ENCODE results near the gene SUN1.
"Not testable (repeated sequence)": the region's sequence is repeated elsewhere in the genome, so short reads cannot be mapped to it uniquely, and the experiment has no call there.

Gene SUN1

GRCh38 chr7:922334-923107 is 90.2 kb downstream of the SUN1 start:
- peaks cover 18% of the 10 kb centered on the region for H3K4me1 ChIP-seq (ENCODE audit: control insufficient read depth, insufficient read depth, low read length)
- no peaks in the 10 kb centered on the region for H3K9me3 ChIP-seq (ENCODE audit: control insufficient read depth in 2 of 2, low read length in 2 of 2)
- H3K27ac ChIP-seq (ENCODE audit: low read length): no peak overlapping the region
- H3K27me3 ChIP-seq (ENCODE audit: control insufficient read depth in 1 of 2, insufficient read depth in 2 of 2, low read length in 2 of 2): no peaks in the 10 kb centered on the region
- no peak overlapping the region for H3K9ac ChIP-seq (ENCODE audit: low read length in 2 of 2)
- H3K4me3 ChIP-seq (ENCODE audit: low read length in 2 of 2): no peak overlapping the region
- peaks cover 0 to 4% of the 10 kb centered on the region in 2 donors for H3K36me3 ChIP-seq (ENCODE audit: control insufficient read depth in 2 of 2, insufficient read depth in 2 of 2, low read length in 2 of 2)

- Histone ChIP-seq H3K4me3 (ENCODE audit: low read length in 2 of 2) (no peak overlapping the region), H3K9me3 (ENCODE audit: control insufficient read depth in 2 of 2, low read length in 2 of 2) (no peaks in the 10 kb centered on the region)
These were observed 91.1 kb downstream of the SUN1 start for GRCh38 chr7:923108-924041.

GRCh38 chr7:924042-924441 is 91.8 kb downstream of the SUN1 start:
- H3K4me3 ChIP-seq (ENCODE audit: low read length in 2 of 2); H3K36me3 ChIP-seq (ENCODE audit: control insufficient read depth in 2 of 2, insufficient read depth in 2 of 2, low read length in 2 of 2); H3K9ac ChIP-seq (ENCODE audit: low read length in 2 of 2); H3K9me3 ChIP-seq (ENCODE audit: control insufficient read depth in 2 of 2, low read length in 2 of 2); H3K27me3 ChIP-seq (ENCODE audit: control insufficient read depth in 1 of 2, insufficient read depth in 2 of 2, low read length in 2 of 2); H3K27ac ChIP-seq (ENCODE audit: low read length): not testable (repeated sequence)
- peaks cover 26% of the 10 kb centered on the region for H3K4me1 ChIP-seq (ENCODE audit: control insufficient read depth, insufficient read depth, low read length)

More at GRCh38 chr7:923108-924041, 91.1 kb downstream of the SUN1 start:
- Histone ChIP-seq H3K27ac (ENCODE audit: low read length) (no peak overlapping the region), H3K9ac (ENCODE audit: low read length in 2 of 2) (no peak overlapping the region), H3K4me1 (ENCODE audit: control insufficient read depth, insufficient read depth, low read length) (peaks cover 20% of the 10 kb centered on the region), H3K36me3 (ENCODE audit: control insufficient read depth in 2 of 2, insufficient read depth in 2 of 2, low read length in 2 of 2) (peaks cover 0 to 4% of the 10 kb centered on the region in 2 donors), H3K27me3 (ENCODE audit: control insufficient read depth in 1 of 2, insufficient read depth in 2 of 2, low read length in 2 of 2) (no peaks in the 10 kb centered on the region)

Data from stomach smooth muscle (tissue), 2 donors.